Non-pigmented ciliary epithelial cell (primary cell): Measurements from ENCODE around the gene RABL6.
"Not testable (repeated sequence)": the region's sequence is repeated elsewhere in the genome, so short reads cannot be mapped to it uniquely, and the experiment has no call there.

Source experiments
- DNase-seq: peaks from one replicate; pipeline ENCODE4 v3.0.0-alpha.2; 2010; ENCODE audit warnings: low read depth

Gene RABL6

DNA sequence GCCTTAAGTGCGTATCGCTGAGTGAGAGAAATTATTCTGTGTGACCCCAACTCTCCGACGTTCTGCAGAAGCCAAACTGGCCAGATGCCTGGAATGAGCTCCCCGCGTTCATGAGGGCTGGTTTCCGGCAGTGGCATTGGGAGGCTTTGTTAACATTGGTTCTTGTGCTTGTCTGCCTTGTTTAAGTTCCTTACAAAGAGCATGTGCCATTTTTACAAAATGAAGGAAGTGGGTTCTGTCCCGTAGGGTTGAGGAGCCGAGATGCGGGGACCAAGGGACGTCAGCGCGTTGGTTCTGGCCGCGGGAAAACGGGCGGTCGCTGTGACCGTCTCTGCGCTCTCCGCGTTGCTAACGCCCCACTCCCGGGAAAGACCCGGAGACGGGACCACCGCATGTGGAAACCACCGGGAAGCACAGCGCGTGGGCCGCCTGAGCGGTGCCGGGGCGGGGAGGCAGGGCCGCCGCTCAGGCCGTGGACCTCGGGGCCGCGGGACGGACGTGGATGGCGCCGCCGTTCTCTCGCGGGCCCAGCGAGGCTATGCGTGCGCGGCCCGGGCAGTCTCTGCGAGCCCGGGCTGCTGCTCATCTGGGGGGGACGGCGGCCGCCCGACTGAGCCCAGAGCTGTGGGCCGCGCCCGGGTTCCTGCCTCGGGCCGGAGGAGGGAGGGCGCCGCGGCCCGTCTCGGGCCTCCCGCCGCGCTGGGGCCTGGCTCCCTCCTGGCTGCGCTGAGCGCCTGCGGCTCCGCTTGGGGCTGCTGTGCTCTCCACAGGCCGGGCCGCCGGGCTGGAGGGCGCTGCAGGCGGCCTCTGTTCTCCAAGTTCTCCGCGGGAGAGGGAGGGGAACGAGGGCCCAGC is 13.4 kb downstream of the RABL6 start:
- no peak for DNase-seq

DNA sequence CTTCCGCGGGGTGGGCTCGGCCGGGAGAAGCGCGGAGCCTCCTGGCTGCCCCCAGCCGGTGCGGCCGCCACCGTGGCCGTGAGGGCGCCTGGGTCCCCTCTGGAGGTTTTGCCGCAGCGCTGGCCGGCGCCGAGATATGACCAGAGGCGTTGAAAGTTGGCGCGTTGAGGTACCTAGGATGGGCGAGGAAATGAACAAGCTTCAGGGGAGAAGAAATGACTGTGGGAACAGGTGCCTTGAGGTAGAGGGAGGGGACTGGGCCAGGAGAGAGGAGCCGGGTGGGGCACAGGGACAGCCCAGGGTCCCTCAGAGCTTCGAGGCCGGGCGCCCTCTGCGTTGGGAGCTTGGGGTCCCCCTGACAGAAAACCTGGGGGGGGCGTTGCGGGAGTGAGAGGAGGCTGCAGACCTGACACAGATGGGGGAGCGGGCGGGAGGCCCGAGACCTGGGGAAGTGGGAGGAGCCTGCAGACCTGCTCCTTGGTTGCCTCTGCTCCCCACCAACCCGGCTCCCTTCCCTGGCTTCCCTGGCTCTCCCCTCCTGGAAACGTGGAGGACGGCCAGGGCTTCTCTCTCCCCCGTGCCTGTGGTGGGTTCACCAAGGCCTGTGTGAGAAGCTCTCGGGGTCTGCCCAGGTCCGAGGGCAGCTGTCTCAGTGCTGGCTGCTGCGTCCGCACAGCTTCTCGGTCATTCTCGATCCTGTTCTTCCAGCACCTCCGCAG is 14.2 kb downstream of the RABL6 start:
- no peak for DNase-seq

DNA sequence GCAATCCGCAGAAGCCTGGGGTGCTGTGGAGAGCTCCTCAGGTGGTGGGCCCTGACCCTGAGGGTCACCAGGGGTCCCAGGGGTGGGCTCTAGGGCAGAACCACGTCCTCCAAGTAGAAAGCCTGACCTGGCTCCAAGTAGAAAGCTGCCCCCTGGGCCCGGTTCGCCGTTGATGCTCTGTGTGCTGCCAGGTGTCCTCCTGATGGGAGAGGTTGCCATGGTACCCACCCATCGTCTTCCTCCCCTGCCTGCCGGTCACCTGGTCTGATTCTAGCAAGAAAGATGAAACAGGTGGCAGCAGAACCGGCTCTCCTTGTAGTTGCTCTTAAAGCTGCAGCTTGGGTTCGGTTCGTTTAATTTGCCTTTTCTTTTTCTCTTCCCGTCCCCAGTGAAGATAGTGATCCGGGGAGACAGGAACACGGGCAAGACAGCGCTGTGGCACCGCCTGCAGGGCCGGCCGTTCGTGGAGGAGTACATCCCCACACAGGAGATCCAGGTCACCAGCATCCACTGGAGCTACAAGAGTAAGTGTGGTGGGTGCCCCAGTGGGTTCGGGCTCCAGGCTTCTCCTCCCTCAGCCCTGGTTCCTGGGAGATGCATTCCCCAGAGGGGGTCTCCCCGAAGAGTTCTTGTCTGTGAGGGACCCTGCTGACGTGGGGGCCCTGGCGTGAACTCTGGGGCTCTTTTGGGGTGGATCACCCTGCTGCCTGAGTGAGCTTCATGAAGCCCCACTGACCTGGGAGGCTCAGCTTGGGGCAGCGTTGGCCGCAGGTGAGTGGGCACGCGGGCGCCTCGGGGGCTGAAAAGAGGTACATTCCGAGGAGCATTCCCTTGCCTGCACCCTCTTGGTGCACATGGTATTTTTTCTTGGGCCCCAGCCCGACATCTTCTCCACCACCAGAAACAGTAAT is 15.6 kb downstream of the RABL6 start:
- DNase-seq = no peak

DNA sequence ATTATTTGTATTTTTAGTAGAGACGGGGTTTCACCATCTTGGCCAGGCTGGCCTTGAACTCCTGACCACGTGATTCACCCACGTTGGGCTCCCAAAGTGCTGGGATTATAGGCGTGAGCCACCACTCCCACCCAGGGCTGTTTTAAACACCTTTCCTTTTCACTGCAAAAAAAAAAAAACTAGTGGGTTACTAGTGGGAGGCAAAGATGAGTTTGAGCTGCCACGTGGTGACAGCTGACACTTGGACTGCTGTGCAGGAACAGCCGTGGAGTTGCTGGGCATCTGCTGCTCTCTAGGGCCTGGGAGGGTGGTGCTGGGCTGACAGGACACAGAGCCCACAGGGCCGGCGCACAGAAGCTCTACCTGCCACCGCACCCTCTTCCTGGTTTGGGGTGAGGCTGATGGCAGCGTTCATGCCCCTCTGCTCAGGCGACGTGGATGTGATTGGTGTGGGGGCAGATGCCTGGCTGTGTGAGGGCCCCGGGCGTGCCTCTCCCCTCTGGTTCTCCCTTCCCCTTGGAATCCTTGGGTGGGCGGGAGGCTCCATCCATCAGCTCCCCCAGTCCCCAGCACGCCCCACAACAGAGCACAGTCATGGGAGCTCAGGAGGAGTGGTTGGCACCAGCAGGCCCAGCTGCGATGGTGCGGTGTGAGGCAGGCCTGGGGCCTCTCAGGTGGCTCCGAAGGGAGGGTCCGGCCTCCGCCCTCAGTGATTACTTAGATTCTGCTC is 16.9 kb downstream of the RABL6 start:
- DNase-seq = no peak

DNA sequence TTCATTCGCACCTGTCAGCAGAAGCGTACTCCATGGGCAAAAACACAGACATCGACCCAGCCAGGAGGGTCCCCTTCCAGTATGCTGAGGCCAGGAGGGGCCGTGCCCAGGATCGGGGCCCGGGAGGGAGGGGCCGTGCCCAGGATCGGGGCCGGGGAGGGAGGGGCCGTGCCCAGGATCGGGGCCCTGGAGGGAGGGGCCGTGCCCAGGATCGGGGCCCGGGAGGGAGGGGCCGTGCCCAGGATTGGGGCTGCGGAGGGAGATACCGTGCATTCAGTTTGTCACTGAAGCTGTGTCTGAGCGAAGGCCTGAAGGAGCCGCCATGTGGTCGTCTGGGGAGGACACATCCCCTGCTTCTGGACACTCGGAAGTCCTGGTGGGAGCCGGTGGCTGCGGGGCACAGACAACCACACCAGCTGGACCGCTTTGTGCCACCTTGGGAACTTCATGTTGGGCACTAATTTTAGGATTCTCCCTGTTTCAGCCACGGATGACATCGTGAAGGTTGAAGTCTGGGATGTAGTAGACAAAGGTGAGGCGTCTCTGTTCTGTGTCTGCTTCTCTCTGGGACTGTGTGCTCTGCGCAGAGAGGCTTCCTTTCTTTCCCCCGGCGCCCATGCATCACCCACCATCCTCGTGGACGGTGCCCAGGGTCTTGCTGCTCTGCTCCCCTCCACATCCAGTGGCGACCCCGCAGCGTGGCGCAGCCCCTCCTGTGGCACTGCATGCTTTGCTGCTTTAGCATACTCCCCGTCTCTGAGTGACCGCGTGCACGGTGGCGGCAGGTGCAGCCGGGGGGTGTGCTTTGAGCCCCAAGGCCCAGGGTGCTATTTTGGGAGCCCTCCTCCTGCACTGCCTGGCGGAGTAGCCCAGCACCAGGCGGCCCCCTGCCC is 17.8 kb downstream of the RABL6 start:
- no peak for DNase-seq

DNA sequence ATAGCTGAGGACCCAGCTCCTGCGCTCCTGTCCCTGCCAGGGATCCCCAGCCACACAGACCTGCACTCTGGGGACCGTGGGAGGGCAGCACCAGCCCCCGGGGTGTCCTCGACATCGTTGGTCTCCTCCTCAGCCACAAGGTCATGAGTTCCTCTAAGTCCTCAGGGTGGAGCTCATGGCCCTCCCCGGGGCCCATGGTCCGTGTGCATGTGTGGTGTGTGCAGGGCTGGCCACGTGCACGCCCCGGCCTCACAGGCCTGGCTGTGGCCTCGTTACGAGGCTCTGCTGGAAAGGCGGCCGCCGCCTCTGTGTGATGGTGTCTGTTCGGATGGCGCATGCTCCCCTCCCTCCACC is 18.4 kb downstream of the RABL6 start:
- DNase-seq = no peak

DNA sequence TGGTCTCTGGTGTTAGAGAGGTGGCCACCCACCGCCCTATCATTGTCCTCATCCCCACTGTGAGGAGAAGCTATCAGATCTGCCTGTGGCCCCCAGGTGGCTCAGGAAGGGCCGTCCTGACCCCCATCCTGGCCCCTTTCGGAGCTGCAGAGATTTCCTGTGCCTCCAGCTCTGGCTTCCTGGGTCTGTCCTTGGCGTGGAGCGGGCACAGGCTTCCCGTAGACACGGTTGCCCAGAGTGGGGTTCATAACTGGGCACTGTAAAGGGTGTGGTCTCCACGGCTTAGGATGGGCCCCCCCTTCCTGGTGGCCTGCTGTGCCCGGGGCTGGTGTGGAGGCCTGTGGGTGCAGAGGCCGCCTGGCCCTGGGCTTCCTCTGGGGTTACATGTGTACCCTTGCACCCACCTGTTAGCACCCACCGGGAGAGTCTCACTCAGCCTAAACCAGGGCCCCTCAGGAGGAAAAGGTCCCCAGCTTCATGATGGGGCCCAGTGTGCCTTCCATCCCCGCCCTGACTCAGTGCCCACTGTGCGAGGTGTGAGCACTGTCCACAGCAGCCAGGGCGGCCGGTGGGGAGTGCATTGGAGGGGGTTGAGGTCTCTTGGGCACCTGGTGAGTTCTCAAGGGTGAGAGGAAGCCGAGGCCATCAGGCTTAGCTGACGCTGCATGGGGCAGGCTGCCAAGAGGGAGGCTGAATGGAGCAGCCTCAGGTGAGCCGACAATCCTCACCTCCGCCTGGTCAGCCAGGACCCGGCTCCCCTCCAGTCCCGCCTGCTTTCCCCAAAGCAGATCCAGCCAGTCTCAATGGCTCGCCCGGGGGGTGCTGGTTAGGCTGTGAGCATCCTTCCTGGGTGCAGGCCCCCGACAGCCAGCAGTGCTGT is 19.2 kb downstream of the RABL6 start:
- no peak for DNase-seq

DNA sequence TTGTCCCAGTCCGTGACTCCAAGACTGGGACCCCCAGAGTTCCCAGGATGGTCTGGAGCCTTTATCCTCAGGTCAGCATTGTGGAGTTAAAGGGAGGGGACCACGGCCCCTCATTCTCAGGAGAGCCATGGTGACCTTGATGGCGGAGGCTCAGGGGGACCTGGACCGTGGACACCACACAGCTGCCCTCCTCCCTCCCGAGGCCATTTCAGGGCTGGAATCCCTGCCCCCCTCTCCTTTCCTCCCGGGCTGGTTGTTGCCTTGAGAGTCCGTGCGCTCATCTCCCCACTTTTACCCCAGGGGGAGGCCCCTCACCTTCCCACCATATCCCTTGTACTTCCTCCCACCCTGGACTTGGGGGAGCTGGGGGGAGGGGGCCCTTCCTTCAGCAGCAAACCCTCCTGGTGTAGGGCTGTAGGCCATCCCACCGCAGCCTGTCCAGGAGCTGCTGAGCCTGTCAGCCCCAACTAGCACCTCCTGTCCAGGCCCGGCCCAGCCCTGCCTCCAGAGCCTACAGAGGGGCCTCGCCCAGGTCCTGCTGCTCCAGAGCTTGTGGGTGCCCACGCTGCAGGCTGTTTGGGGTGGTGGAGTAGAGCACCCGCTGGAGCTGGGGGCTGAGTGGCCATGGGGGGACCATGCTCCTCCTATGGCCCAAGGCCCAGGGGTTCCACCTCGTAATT is 20.2 kb downstream of the RABL6 start:
- DNase-seq = no peak

DNA sequence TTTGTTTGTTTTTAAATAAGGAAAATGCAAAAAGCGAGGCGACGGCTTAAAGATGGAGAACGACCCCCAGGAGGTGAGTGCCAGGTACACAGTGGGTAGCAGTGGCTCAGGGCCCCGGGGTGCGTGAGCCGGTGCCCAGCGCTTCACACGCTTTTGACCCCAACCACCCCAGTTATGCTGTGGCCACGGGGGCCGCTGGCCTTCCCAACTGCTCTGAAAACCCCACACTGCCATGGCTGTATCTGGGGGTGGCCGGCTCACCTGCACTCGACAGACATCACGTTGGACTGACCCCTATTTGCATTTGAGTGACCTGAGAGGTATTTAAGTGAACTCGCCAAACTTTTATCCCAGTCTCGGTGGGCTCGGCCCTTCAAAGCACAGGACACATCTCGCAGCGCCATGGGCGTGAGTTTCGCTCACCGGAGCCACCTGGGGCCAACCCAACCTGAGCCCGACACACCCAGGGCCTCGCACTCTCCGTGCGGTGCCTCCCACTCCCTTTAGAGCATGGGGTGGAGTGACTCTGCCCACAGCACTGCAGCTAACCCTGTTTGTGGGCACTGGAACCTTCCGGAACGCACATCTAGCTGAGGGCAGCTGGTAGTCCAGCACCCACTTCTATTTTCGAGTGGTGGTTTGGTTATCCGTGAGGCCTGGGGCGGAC is 20.9 kb downstream of the RABL6 start:
- DNase-seq = no peak

DNA sequence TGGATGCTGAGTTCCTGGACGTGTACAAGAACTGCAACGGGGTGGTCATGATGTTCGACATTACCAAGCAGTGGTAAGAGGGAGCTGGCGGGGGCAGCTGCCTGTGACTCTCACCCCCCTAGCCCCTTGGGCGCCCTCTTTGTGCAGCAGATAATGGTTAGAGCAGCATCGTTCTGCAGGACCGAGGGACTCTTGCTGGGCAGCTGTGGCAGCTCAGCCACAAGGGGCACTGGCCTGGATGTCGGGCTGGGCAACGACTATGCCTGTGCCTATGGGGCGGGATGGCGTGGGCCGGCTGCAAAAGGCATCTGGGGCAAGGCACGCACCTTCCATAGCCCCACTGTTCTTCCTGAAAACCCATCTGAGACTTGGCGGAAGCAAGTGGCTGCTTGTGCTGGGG is 21.7 kb downstream of the RABL6 start:
- DNase-seq = no peak

DNA sequence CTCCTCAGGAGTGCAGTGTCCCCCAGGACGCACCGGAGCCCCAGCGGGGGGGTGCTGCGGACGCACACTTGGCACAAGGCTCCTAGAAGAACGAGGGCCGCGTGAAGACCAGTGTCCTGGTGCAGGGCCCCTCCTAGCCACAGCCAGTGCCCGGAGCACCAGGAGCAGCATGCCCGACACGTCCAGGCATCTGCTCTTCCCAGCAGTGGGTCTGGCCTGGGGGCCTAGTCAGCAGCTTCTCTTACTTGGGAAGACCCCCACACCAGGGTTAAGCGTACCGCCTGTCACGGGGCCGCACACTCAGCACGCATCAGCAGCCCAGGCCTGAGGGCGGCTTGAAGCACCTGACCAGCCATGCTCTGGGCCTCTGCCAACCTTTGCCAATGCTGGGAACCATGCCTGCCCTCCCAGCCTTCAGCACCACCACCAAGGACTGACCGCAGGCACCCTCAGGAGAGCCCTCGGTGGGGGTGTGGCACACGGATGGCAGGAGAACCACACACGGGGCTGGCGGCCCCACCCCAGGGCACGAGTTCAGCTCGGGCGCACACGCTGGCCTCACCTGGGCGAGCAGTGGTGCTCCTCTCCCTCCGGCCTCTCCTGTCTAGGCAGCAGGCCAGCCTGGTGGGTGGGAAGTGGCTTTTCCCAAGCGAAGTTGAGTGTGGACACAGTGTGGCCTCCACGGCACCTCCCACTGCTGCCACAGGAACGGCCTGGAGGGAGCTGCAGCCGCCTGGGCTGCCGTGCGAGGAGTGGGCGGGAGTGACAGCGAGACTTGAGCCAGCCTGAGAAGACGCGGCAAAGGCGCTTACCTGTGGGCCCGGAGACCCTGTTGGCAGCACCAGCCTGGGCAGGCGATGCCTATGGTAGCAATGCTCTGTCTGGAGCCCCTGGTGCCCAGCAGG is 22.5 kb downstream of the RABL6 start:
- no peak for DNase-seq

DNA sequence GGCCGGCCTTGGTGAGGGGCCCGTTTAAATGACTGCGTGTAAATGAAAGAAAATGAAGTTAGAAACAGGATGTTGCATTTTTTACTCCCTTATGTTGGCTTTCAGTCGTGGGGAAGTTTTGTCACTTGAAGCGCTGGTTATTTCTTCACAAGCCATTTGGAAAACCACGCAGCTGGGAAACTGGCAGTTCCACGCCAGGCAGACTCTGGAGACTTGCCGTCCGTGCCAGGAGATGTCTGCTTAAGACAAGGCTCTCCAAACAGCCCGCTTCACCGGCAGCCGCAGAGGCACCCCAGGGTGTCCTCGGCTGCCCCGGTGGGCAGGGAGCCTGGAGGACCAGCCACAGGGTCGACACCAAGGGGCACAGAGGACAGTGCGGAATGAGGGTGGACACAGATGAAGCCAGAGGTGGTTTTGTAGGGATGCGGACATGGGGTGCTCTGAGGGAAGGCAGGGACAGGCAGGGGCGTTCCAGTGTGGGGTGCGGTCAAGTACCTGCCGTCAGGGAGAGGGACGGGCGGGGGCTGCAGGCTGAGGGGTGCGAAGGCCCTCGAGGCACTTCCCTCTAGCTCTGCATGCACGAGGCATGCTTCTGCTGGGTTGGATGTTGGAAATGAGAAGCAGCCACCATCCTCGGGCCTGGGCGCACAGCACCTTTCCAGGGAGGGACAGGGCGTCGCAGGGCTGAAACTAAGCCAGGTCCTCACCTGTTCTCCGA is 23.4 kb downstream of the RABL6 start:
- DNase-seq = no peak

DNA sequence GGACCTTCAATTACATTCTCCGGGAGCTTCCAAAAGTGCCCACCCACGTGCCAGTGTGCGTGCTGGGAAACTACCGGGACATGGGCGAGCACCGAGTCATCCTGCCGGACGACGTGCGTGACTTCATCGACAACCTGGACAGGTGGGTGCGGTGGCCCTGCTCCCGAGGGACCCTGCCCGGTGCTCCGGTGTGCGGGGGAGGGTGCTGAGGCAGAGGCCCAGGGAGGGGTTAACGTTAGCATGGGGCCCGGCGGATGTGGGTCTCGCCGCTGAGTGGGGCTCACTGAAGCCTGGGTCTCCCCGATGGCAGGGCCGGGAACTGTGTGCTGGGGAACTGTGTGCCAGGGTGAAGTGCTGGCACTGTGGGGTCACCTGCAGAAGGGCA is 24.0 kb downstream of the RABL6 start:
- DNase-seq = no peak

DNA sequence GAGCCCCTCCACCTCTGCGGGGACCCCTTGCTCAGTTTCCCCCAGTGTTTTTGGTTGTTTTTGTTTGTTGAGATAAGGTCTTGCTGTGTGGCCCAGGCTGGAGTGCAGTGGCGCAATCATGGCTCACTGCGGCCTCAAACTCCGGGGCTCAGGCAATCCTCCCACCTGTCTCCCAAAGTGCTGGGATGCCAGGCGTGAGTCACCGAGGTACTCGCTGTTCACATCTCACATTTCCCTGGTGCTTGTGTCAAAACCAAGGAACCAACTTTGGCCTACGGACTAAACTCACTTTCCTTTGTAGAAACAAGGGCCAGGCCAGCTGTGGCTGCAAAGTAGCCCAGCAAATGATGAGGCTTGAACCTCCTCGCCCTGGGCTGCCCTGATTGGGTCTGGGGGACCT is 24.8 kb downstream of the RABL6 start:
- DNase-seq = no peak

DNA sequence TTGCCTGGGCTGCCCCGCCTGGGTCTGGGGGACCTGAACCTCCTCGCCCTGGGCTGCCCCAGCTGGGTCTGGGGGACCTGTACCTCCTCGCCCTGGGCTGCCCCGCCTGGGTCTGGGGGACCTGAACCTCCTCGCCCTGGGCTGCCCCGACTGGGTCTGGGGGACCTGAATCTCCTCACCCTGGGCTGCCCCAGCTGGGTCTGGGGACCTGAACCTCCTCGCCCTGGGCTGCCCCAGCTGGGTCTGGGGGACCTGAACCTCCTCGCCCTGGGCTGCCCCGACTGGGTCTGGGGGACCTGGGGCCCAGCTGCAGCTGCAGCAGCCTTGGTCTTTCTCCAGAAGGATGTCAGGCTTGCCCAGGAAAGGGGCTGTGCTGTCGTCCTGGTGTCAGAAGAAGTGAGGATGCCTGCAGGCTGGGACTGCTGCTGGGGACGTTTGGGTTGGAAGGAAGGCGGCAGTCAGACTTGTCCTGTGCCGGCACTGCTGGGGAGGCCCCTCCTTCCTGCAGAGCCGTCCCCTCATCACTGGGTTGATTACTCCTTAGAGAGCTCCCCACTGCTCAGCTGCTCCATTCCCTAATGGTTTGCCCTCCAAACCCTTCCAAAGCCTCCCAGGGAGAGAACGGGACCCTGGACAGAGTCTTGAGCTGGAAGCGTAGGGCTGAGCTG is 25.8 kb downstream of the RABL6 start:
- not testable (repeated sequence) for DNase-seq

DNA sequence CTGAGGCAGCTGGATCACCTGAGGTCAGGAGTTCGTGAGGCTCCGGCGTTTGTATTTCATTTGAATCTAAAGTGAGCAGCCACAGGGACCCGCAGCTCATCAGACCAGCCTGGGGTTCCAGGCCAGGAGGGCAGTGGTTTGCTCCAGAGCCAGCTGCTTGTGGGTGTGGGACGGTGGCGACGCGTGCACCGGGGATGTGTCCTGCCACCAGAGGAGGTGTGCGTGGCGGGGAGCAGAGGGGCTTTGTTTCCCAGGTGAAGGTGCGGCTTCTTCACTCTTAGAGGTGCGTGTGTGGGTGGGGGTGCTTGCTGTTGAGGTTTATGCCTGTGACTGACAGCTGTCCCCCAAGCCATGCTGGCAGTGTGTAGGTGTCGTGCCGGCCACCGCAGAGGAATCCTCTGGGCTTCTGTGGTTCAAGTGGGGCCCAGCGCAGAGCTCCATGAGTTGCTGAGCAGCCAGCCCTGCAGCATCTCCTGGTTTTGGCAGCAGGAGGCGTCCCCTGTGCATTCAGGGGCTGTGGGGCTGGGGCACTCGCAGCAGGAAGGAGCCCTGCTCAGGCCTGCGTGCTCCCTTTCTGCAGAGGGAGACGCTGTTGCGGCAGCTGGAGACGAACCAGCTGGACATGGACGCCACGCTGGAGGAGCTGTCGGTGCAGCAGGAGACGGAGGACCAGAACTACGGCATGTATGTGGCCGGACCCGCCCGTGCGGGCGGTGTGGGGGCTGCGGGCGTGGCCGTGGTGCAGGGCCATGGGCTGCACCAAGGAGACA is 27.6 kb downstream of the RABL6 start:
- DNase-seq = no peak
